K562 (cell line): ENCODE results near the gene LRPAP1. TPM values are rescaled to one million over a fixed set of nuclear protein-coding genes. Genes with fewer than 3 reads are reported as not detected.

Experiments
- ARID2 ChIP-seq: fragments of 450-650 bp; IDR thresholded peaks from 2 replicates; pipeline ENCODE4 v1.6.1; 2017; ENCODE audit warnings: antibody characterized with exemption, mild to moderate bottlenecking
- CREB1 ChIP-seq, 2 experiments: sonication (generic) in 1 of 2; formaldehyde crosslinking in 1 of 2; IDR thresholded peaks; 2 replicates each; pipeline versions ENCODE4 v1.6.1 to v1.8.0; 2012 to 2022; ENCODE audit warnings: inconsistent platforms in 1 of 2, mild to moderate bottlenecking in 1 of 2, missing genetic modification reagents in 1 of 2, moderate library complexity in 1 of 2
- EGR1 ChIP-seq: fragments of 450-650 bp; conservative IDR thresholded peaks from 2 replicates; pipeline ENCODE4 v1.6.1; 2017; ENCODE audit warnings: mild to moderate bottlenecking
- EHMT2 ChIP-seq: fragments of 450-650 bp; IDR thresholded peaks from 2 replicates; pipeline ENCODE4 v1.6.1; 2018; ENCODE audit warnings: antibody characterized with exemption
- GTF2A2 ChIP-seq: IDR thresholded peaks from 2 replicates; pipeline ENCODE4 v1.6.1; 2016; ENCODE audit warnings: mild to moderate bottlenecking, missing genetic modification characterization, missing compliant biosample characterization
- JUND ChIP-seq, 2 experiments: IDR thresholded peaks; 2 replicates in 1 of 2; 3 replicates in 1 of 2; pipeline ENCODE4 v1.6.1; 2011; ENCODE audit warnings: borderline replicate concordance in 2 of 2, low read depth in 2 of 2, low read length in 2 of 2, improper control_type of control experiment in 1 of 2, missing biosample characterization in 1 of 2, missing genetic modification characterization in 1 of 2, missing genetic modification reagents in 1 of 2
- KAT8 ChIP-seq: fragments of 450-650 bp; IDR thresholded peaks from 2 replicates; pipeline ENCODE4 v1.6.1; 2016; ENCODE audit warnings: low read depth, mild to moderate bottlenecking
- KLF16 ChIP-seq: IDR thresholded peaks from 2 replicates; pipeline ENCODE4 v1.6.1; 2016; ENCODE audit warnings: antibody characterized with exemption
- LEF1 ChIP-seq: fragments of 450-650 bp; IDR thresholded peaks from 2 replicates; pipeline ENCODE4 v1.6.1; 2016; ENCODE audit warnings: mild to moderate bottlenecking
- RFX7 ChIP-seq: fragments of 250-450 bp; sonication (Bioruptor Pico); IDR thresholded peaks from 2 replicates; pipeline ENCODE4 v1.5.1; 2021; ENCODE audit warnings: mild to moderate bottlenecking
- SIN3A ChIP-seq, 2 experiments: fragments of 150-350 bp in 1 of 2; IDR thresholded peaks; 2 replicates each; pipeline ENCODE4 v1.6.1; 2011 to 2016; ENCODE audit warnings: borderline replicate concordance in 2 of 2, low read depth in 2 of 2, low read length in 2 of 2, mild to moderate bottlenecking in 2 of 2, moderate library complexity in 2 of 2; ENCODE audit not compliant: control insufficient read depth in 1 of 2
- STAT5A ChIP-seq: IDR thresholded peaks from 2 replicates; pipeline ENCODE4 v1.6.1; 2012; ENCODE audit warnings: low read length, inconsistent platforms, borderline replicate concordance
- THRA ChIP-seq: fragments of 450-650 bp; IDR thresholded peaks from 2 replicates; pipeline ENCODE4 v1.6.1; 2017; ENCODE audit warnings: mild to moderate bottlenecking, moderate library complexity
- ZBTB17 ChIP-seq: fragments of 450-650 bp; formaldehyde crosslinking; IDR thresholded peaks from 2 replicates; pipeline ENCODE4 v1.4.0; 2020; ENCODE audit warnings: mild to moderate bottlenecking
- ZBTB8A ChIP-seq: fragments of 450-650 bp; IDR thresholded peaks from 2 replicates; pipeline ENCODE4 v1.6.1; 2018; ENCODE audit warnings: mild to moderate bottlenecking, moderate library complexity; ENCODE audit not compliant: partially characterized antibody
- polyA plus RNA-seq, 8 experiments: library from polyadenylated mRNA; depleted of rRNA in 4 of 8; stranded (reverse) in 5 of 8; unstranded in 3 of 8; fragments of >200 nt; fragmentation: Nextera tagmentation in 2 of 8; fragmentation: Illumina TruSeq in 1 of 8; extraction: Ambion mirVana in 2 of 8; extraction: Trizol in 1 of 8; gene quantifications; 2 replicates each; pipeline versions ENCODE4 v1.2.1 to v1.2.3, GENCODE V29; 2011 to 2014; ENCODE audit warnings: inconsistent platforms in 1 of 8, missing spikeins in 1 of 8
- total RNA-seq, 7 experiments: library from RNA; depleted of rRNA in 6 of 7; stranded (reverse); fragments of >200 nt in 6 of 7; fragmentation: Illumina TruSeq in 2 of 7; extraction: Trizol in 2 of 7; gene quantifications; 2 replicates each; pipeline versions ENCODE4 v1.2.1 to v1.2.3, GENCODE V29; 2011 to 2021; ENCODE audit warnings: low replicate concordance in 1 of 7
- TF ChIP-seq, protein P1 (sequence below): fragments of 250-450 bp; sonication (Bioruptor Pico); IDR thresholded peaks from 2 replicates; pipeline ENCODE4 v1.9.0; 2021; ENCODE audit warnings: mild to moderate bottlenecking, inconsistent platforms
- TF ChIP-seq, protein P2 (sequence below): sonication (generic); formaldehyde crosslinking; IDR thresholded peaks from 2 replicates; pipeline ENCODE4 v1.8.0; 2023; ENCODE audit warnings: mild to moderate bottlenecking, missing genetic modification reagents
- TF ChIP-seq, protein P3 (sequence below): fragments of 250-450 bp; sonication (Bioruptor Pico); IDR thresholded peaks from 2 replicates; pipeline ENCODE4 v1.8.0; 2021; ENCODE audit warnings: borderline replicate concordance, mild to moderate bottlenecking, moderate library complexity; ENCODE audit not compliant: poor library complexity, severe bottlenecking

The LRPAP1 gene
- total and polyA plus RNA-seq, 9 of the 15 experiments (the other 6 are each of a cell fraction or from before 2014, with no cell fraction given): 1.1 to 75.5 (median 41.8) TPM

GRCh38 chr4:3531879-3532750, at the start of gene LRPAP1 (continued):
- TF ChIP-seq, protein P1, sequence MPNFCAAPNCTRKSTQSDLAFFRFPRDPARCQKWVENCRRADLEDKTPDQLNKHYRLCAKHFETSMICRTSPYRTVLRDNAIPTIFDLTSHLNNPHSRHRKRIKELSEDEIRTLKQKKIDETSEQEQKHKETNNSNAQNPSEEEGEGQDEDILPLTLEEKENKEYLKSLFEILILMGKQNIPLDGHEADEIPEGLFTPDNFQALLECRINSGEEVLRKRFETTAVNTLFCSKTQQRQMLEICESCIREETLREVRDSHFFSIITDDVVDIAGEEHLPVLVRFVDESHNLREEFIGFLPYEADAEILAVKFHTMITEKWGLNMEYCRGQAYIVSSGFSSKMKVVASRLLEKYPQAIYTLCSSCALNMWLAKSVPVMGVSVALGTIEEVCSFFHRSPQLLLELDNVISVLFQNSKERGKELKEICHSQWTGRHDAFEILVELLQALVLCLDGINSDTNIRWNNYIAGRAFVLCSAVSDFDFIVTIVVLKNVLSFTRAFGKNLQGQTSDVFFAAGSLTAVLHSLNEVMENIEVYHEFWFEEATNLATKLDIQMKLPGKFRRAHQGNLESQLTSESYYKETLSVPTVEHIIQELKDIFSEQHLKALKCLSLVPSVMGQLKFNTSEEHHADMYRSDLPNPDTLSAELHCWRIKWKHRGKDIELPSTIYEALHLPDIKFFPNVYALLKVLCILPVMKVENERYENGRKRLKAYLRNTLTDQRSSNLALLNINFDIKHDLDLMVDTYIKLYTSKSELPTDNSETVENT (CRISPR knock-in tag): 0 out of 2 replicates have a peak, but pooled peaks have one; percentile 54
- TF ChIP-seq, protein P2, sequence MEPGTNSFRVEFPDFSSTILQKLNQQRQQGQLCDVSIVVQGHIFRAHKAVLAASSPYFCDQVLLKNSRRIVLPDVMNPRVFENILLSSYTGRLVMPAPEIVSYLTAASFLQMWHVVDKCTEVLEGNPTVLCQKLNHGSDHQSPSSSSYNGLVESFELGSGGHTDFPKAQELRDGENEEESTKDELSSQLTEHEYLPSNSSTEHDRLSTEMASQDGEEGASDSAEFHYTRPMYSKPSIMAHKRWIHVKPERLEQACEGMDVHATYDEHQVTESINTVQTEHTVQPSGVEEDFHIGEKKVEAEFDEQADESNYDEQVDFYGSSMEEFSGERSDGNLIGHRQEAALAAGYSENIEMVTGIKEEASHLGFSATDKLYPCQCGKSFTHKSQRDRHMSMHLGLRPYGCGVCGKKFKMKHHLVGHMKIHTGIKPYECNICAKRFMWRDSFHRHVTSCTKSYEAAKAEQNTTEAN (CRISPR knock-in tag): no peak
- TF ChIP-seq RFX7 (CRISPR knock-in tag) (no peak), GTF2A2 (tag) (no peak), KLF16 (no peak), STAT5A (no peak), THRA (no peak), ZBTB17 (0 out of 2 replicates have a peak, but pooled peaks have one; percentile 38), JUND (IDR thresholded peaks at IDR 0.05; ENCODE audit: borderline replicate concordance, low read depth, low read length) (no peak), JUND (tag; IDR thresholded peaks at IDR 0.05; ENCODE audit: borderline replicate concordance, low read depth, low read length) (no peak; the same call in 2 of the 3 replicates), SIN3A (IDR thresholded peaks at IDR 0.05; ENCODE audit: borderline replicate concordance in 2 of 2, control insufficient read depth in 1 of 2, low read depth in 2 of 2, low read length in 2 of 2) (peak; percentile 58 to 79; a peak in 2 of 4 replicates), ARID2 (no peak), KAT8 (no peak), ZBTB8A (no peak), EGR1 (no peak; the same call in 1 of the 2 replicates), LEF1 (no peak), EHMT2 (no peak), CREB1 (IDR thresholded peaks at IDR 0.05) (no peak), CREB1 (CRISPR knock-in tag; IDR thresholded peaks at IDR 0.05) (no peak)
- TF ChIP-seq, protein P3, sequence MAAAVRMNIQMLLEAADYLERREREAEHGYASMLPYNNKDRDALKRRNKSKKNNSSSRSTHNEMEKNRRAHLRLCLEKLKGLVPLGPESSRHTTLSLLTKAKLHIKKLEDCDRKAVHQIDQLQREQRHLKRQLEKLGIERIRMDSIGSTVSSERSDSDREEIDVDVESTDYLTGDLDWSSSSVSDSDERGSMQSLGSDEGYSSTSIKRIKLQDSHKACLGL (CRISPR knock-in tag): no peak
